Fibroblast of mammary gland (primary cell): ENCODE data around the gene MAP2K4.

Experiments used
- DNase-seq: peaks from one replicate; pipeline ENCODE4 v3.0.0-alpha.2; 2010; ENCODE audit warnings: low read depth
- H3K4me3 ChIP-seq: 2 replicates; pipeline ENCODE4 v1.5.1; 2011; ENCODE audit warnings: low read depth, mild to moderate bottlenecking, low read length, moderate library complexity; ENCODE audit not compliant: control insufficient read depth
- CTCF ChIP-seq: conservative IDR thresholded peaks from 2 replicates; pipeline ENCODE4 v1.5.1; 2011; ENCODE audit warnings: low read depth, low read length, inconsistent platforms; ENCODE audit not compliant: control insufficient read depth, insufficient read depth

The MAP2K4 gene

GRCh38 chr17:11990363-11990983, 30.2 kb upstream of the MAP2K4 start:
- no peak overlapping the region for H3K4me3 ChIP-seq
- DNase-seq: no peak
- TF ChIP-seq CTCF: no peak

DNA sequence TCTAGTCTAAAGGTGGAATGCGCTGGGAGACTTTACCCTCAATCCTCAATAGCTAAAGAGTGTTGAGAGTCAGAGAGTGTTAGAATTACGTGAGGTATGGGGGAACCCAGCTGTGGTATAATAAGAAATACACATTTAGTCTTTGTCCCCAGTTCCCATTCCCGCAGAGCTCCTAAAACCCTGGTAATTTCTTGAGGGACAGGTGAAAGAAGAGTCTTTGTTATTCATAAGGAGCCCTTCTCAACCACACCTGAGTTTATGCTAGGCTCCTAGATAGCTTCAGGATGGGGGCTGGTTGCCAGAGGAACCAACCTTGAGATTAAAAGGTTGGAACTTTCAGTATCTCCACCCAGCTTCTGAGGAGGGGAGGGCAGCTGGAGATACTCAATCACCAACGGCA, 29.2 kb upstream of the MAP2K4 start:
- TF ChIP-seq CTCF: no peak
- DNase-seq: no peak
- H3K4me3 ChIP-seq: no peak overlapping the region

DNA sequence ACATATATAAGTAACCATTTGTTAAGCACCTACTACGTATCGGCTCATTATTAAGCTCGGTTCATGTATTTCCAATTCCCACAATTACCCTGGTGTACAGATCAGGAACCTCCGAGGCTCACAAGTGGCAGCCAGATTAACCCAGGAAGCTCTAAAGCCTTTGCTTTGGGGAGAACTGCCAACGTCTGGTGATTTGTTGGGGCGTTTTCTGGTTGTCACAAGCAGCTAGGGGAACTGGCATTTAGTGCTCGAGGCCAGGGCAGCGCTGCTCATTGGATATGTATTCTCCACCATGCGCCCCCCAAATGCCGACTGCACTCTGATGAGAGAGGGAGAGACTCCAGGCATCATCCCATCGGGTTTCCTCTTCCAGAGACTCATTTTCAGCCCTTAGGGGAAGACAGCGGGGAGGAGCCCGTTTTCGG, 23.9 kb upstream of the MAP2K4 start:
- peak; percentile 42 for DNase-seq
- no peak for TF ChIP-seq CTCF
- peak overlapping the region; percentile 74 for H3K4me3 ChIP-seq

GRCh38 chr17:11997147-11997971, 23.3 kb upstream of the MAP2K4 start, which contains the start of gene ZNF18:
TSS of gene ZNF18 (minus strand) at chr17:11997475. CDS start at chr17:11992829, 4,646 bp downstream.
- peak; percentile 87 for DNase-seq
- TF ChIP-seq CTCF: no peak
- peak within 1 kb of the TSS; percentile 74 for H3K4me3 ChIP-seq

DNA sequence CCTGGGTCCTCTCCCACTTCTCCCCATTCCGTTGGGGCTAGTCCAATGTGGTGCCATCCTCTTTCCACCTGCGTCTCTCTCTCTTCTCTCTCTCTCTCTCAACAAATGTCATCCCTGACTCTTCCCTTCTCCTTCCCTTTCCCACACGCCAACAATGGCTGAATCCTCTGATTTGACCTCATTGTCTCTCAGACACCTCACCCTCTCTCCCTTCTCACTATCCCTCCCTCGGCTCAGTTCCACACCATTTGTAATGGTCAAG, 22.8 kb upstream of the MAP2K4 start:
- H3K4me3 ChIP-seq: peak overlapping the region; percentile 62
- DNase-seq: no peak
- no peak for TF ChIP-seq CTCF

GRCh38 chr17:11999696-12000095, 21.0 kb upstream of the MAP2K4 start:
- no peak for TF ChIP-seq CTCF
- H3K4me3 ChIP-seq: no peak overlapping the region
- DNase-seq: no peak

- no peak for TF ChIP-seq CTCF
- H3K4me3 ChIP-seq: no peak overlapping the region
- no peak for DNase-seq
Measured at GRCh38 chr17:12007466-12007865, 13.2 kb upstream of the MAP2K4 start.
